ENCODE measurements around the gene JMJD8.

JMJD8 gene, protein sequence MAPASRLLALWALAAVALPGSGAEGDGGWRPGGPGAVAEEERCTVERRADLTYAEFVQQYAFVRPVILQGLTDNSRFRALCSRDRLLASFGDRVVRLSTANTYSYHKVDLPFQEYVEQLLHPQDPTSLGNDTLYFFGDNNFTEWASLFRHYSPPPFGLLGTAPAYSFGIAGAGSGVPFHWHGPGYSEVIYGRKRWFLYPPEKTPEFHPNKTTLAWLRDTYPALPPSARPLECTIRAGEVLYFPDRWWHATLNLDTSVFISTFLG

DNA sequence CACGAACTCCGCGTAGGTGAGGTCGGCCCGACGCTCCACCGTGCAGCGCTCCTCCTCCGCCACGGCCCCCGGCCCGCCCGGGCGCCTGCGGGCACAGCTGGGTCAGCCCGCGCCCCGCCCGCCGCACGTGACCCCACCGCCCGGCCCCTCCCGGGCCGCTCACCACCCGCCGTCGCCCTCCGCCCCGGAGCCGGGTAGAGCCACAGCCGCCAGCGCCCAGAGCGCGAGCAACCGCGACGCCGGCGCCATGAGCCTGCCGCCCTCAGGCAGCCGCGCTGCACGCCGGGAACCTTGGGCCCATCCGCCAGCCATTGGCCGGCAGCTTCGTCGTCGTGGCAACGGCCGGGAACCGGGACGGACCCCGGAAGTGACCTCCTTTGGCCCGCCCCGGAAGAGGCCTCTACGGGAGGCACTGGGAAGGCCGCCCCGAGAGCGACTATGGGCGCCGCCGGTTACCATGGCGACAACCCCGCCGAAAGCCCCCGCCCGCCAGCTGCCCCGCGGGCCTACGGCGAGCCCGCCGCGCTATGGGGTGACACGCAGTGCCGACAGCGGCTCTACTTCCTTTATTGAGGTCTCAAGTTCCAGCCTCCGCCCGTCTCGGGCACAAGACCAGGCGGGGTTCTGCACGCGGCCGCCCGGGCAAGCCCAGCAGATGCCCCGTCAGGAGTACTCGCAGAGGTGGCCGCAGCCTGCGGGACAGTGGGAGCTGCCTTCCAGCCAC is at the start of gene JMJD8:
JMJD8 (minus strand) TSS at position 264 of the 724 bp plus-strand sequence; CDS start at position 249, 15 bp downstream.
- H3K4me1 ChIP-seq (ENCODE audit: low read length), result peaks cover 9% of the 10 kb centered on the region
- no peaks in the 10 kb centered on the region for H3K27me3 ChIP-seq (replicated peaks; ENCODE audit: insufficient read depth, low read length)
- H3K9ac ChIP-seq (ENCODE audit: low read length), result peak within 1 kb of the TSS; percentile 32; the same call in 1 of the 2 replicates
- H3K9me3 ChIP-seq (replicated peaks; ENCODE audit: insufficient read depth, low read length), result no peaks in the 10 kb centered on the region
- TF ChIP-seq, protein P1, sequence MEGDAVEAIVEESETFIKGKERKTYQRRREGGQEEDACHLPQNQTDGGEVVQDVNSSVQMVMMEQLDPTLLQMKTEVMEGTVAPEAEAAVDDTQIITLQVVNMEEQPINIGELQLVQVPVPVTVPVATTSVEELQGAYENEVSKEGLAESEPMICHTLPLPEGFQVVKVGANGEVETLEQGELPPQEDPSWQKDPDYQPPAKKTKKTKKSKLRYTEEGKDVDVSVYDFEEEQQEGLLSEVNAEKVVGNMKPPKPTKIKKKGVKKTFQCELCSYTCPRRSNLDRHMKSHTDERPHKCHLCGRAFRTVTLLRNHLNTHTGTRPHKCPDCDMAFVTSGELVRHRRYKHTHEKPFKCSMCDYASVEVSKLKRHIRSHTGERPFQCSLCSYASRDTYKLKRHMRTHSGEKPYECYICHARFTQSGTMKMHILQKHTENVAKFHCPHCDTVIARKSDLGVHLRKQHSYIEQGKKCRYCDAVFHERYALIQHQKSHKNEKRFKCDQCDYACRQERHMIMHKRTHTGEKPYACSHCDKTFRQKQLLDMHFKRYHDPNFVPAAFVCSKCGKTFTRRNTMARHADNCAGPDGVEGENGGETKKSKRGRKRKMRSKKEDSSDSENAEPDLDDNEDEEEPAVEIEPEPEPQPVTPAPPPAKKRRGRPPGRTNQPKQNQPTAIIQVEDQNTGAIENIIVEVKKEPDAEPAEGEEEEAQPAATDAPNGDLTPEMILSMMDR (IDR thresholded peaks at IDR 0.05; ENCODE audit: low read length), result no peak
- TF ChIP-seq EZH2 (optimal IDR thresholded peaks at IDR 0.05; ENCODE audit: low read depth, low read length) (no peak), EZH2phosphoT487 (IDR thresholded peaks at IDR 0.05; ENCODE audit: low read length) (no peak)
- H3K4me3 ChIP-seq (ENCODE audit: low read length), result peak within 1 kb of the TSS; percentile 61
- peaks cover 40% of the 10 kb centered on the region for H3K79me2 ChIP-seq (ENCODE audit: low read length)
- H3K27ac ChIP-seq (ENCODE audit: low read length), result peak within 1 kb of the TSS; percentile 29; the same call in 1 of the 2 replicates
- H3K9me2 ChIP-seq (replicated peaks; ENCODE audit: insufficient read depth, low read length), result no peaks in the 10 kb centered on the region
- H2AFZ ChIP-seq (ENCODE audit: low read length), result no peak within 1 kb of the TSS
- no peaks in the 10 kb centered on the region for H3K36me3 ChIP-seq (replicated peaks; ENCODE audit: insufficient read depth, low read length)
- H3F3A ChIP-seq (ENCODE audit: insufficient read depth, low read length), result 0 out of 2 replicates have a peak, but pooled peaks cover 4% of the 10 kb centered on the region
- peak; percentile 90 for DNase-seq
- peak within 1 kb of the TSS; percentile 70 for H3K4me2 ChIP-seq (ENCODE audit: low read depth, low read length)
- H4K20me1 ChIP-seq (ENCODE audit: insufficient read depth, low read length), result no peaks in the 10 kb centered on the region

DNA sequence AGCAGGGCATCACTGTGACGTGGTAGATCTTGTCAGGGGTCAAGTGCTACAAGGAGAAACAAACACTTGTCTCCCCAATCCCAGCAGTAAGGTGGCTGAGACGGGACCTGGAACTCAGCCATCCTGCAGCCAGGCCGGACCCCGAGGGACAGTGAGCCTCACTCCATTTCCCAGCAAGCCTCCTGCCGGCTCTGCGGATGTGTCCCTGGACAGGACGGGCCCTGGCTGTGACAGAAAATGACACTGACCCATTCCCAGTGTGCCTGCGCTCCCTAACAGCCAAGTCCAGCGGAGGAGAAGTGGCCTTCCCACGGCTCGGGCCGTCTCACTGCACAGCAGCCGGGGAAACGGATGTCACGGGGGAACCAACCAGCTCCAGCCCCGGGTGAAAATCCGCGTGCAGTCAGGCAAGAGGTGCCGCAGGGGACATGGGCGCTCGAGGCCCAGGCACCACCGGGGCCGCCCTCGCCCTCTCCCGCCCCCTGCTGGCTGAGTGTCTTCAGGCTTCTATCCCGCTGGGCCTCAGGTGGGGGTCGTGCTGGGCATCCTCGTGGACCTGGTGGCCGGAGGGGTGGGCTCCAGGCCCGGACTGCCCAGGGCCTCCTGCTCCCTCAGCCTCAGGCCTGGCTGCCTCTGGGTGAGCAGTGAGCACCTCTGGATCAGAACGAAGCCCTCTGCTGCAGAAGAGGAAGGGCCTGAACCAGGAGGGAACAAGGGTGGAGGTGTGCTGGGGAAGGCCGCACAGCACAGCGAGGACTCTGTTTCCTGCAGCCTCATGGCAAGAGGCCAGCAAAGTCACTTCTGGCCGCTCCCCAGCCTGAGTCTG is 49.5 kb upstream of the JMJD8 start:
- Histone ChIP-seq H3K36me3 (replicated peaks; ENCODE audit: insufficient read depth, low read length) (no peaks in the 10 kb centered on the region), H3K4me2 (ENCODE audit: low read depth, low read length) (no peak overlapping the region), H3F3A (ENCODE audit: insufficient read depth, low read length) (peaks cover 25% of the 10 kb centered on the region), H3K9me3 (replicated peaks; ENCODE audit: insufficient read depth, low read length) (no peaks in the 10 kb centered on the region), H4K20me1 (ENCODE audit: insufficient read depth, low read length) (no peaks in the 10 kb centered on the region), H3K4me1 (ENCODE audit: low read length) (peaks cover 32% of the 10 kb centered on the region), H3K79me2 (ENCODE audit: low read length) (no peaks in the 10 kb centered on the region), H3K9ac (ENCODE audit: low read length) (no peak overlapping the region), H3K27ac (ENCODE audit: low read length) (no peak overlapping the region), H2AFZ (ENCODE audit: low read length) (no peak overlapping the region), H3K4me3 (ENCODE audit: low read length) (no peak overlapping the region), H3K9me2 (replicated peaks; ENCODE audit: insufficient read depth, low read length) (no peaks in the 10 kb centered on the region), H3K27me3 (replicated peaks; ENCODE audit: insufficient read depth, low read length) (no peaks in the 10 kb centered on the region)
- no peak for DNase-seq
- TF ChIP-seq EZH2phosphoT487 (IDR thresholded peaks at IDR 0.05; ENCODE audit: low read length), result no peak
- TF ChIP-seq, protein P1 (IDR thresholded peaks at IDR 0.05; ENCODE audit: low read length), result peak; percentile 30

DNA sequence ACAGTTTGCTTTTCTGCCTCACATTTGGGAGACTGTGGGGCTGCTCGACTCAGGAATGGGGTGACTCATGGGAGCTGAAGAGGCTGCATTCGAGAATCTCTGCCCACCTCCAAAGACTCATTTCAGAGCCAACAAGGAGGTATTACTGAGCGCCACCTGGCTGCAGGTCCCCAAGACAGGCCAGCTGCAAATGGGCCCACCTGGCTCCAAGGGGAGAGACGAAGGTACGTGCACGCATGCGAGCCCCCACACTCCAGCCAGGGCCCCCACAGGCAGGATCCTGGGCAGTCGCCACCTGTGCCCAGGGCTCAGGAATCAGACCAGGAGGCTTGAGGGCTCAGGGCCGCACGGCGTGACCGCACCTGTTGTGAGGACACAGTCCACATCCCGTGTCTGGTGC is 48.8 kb upstream of the JMJD8 start:
- H3K9me2 ChIP-seq (replicated peaks; ENCODE audit: insufficient read depth, low read length), result no peaks in the 10 kb centered on the region
- H3K9ac ChIP-seq (ENCODE audit: low read length), result no peak overlapping the region
- no peak for TF ChIP-seq EZH2 (optimal IDR thresholded peaks at IDR 0.05; ENCODE audit: low read depth, low read length)
- TF ChIP-seq EZH2phosphoT487 (IDR thresholded peaks at IDR 0.05; ENCODE audit: low read length), result no peak
- TF ChIP-seq, protein P1 (IDR thresholded peaks at IDR 0.05; ENCODE audit: low read length), result no peak
- H4K20me1 ChIP-seq (ENCODE audit: insufficient read depth, low read length), result no peaks in the 10 kb centered on the region
- no peaks in the 10 kb centered on the region for H3K79me2 ChIP-seq (ENCODE audit: low read length)
- no peak overlapping the region for H3K27ac ChIP-seq (ENCODE audit: low read length)
- peaks cover 25% of the 10 kb centered on the region for H3F3A ChIP-seq (ENCODE audit: insufficient read depth, low read length)
- no peaks in the 10 kb centered on the region for H3K27me3 ChIP-seq (replicated peaks; ENCODE audit: insufficient read depth, low read length)
- no peak for DNase-seq
- peaks cover 32% of the 10 kb centered on the region for H3K4me1 ChIP-seq (ENCODE audit: low read length)
- no peak overlapping the region for H2AFZ ChIP-seq (ENCODE audit: low read length)
- no peak overlapping the region for H3K4me2 ChIP-seq (ENCODE audit: low read depth, low read length)
- no peaks in the 10 kb centered on the region for H3K36me3 ChIP-seq (replicated peaks; ENCODE audit: insufficient read depth, low read length)
- H3K9me3 ChIP-seq (replicated peaks; ENCODE audit: insufficient read depth, low read length), result no peaks in the 10 kb centered on the region
- H3K4me3 ChIP-seq (ENCODE audit: low read length), result no peak overlapping the region

All from MM.1S (cell line).